NCI-H446 treated with DMSO at 0.1 percent for 48 hours (cell line): ENCODE measurements around the gene GATA2.

Source experiments
- DNase-seq: peaks from one replicate; lab custom pipeline; 2025; lab: John Stamatoyannopoulos, UW

GATA2 gene

DNA sequence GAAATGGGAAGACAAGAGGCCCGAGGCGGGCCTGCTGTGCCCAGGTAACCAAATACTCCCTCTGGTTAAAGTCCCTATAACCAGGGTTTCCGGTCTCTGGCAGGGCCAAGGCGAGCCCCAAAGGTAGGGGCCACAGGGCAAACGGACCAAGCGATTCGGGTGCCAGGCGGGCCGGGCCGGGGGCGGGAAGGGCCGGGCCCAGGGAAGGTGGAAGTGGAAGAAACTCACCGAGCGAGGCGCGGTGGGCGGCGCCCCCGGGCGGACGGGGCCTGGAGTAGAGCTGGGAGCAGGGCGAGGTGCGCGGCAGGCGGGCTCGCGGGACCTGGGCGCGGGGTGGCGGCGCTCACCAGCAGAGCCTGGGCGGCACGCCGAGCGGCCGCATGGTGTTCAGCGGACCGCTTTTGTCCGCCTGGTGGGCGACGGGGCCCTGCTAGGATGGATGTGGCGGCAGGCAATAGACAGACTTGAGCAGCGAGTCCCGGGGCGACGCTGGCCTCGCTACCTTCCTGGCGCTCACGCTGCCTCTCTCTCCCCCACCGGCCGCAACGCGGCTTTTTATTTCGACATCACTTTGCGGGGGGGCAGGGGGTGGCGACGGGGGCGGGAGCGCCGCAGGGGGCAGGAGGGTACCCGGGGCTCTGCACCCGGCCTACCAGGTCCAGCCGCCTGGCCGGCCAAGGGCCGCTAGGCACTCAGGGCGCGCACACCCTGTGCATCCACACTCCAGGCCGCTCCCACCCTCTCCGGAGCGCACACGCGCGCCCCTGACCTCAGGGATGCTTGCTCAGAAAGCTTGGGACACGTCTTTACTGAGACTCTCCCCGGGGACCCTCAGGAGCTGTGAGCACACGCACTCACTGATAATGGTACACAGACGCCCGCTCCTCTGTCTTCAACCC, at the start of gene GATA2:
Gene GATA2 (minus strand): TSS at position 531 of the 899 bp plus-strand sequence. CDS start 6,170 bp downstream, outside the sequence.
- DNase-seq = no peak

DNA sequence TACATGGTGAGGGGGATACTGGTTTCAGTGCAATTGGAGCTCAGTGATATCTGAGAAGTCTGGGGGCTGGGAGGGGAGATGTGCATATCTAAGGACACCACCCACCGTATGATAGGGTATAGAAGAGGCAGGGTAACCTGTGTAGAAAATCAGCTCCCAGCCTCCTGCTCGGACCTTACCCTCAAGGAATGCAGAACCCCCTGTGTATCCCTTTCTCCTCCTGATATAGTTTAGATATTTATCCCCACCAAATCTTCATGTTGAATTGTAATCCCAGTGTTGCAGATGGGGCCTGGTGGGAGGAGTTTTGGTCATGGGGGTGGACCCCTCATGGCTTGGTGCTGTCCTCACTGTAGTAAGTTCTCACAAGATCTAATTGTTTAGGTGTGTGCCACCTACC, 48.2 kb upstream of the GATA2 start:
- DNase-seq = no peak

DNA sequence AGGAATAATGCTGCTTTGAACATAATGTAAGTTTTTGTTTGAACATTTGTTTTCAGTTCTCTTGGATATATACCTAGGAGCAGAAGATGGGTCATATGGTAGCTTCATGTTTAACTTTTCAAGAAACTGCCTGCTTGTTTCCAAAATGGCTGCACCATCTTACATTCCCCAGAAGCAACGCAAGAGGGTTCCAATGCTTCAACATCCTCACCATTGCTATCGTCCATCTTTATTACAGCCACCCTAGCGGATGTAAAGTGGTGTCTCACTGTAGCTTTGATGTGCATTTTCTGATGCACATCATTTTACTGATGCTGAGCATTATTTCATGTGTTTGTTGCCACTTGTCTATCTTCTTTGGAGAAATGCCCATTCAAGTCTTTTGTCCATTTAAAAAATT, 46.4 kb upstream of the GATA2 start:
- no peak for DNase-seq

DNA sequence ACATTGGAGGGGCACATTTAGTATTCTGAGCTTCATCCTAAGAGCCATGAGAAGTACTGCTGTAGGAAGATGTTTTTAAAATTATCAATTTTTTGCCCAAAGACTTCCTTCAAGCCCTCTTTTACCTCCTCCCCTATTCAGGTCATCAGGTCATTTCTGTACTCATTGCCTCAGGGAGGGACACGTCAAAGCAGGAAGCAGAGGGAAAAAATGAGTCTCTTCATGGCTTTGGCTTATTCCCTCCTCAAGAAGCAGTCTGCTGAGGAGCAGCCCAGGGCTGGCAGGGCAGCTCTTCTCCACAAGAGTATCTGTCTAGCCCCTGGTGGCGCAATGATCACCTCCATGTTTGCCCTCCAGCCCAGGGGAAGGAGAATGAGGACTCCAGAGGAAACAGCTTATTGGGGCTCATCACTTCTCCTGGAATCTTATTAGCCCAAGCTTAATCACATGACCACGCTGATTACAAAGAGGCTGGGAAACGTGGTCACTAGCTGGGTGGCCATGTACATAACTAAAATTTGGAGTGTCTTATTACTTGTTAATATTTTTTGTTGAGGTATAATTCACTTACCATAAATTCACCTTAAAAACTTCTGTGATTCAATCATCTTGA, 44.2 kb upstream of the GATA2 start:
- DNase-seq = no peak

DNA sequence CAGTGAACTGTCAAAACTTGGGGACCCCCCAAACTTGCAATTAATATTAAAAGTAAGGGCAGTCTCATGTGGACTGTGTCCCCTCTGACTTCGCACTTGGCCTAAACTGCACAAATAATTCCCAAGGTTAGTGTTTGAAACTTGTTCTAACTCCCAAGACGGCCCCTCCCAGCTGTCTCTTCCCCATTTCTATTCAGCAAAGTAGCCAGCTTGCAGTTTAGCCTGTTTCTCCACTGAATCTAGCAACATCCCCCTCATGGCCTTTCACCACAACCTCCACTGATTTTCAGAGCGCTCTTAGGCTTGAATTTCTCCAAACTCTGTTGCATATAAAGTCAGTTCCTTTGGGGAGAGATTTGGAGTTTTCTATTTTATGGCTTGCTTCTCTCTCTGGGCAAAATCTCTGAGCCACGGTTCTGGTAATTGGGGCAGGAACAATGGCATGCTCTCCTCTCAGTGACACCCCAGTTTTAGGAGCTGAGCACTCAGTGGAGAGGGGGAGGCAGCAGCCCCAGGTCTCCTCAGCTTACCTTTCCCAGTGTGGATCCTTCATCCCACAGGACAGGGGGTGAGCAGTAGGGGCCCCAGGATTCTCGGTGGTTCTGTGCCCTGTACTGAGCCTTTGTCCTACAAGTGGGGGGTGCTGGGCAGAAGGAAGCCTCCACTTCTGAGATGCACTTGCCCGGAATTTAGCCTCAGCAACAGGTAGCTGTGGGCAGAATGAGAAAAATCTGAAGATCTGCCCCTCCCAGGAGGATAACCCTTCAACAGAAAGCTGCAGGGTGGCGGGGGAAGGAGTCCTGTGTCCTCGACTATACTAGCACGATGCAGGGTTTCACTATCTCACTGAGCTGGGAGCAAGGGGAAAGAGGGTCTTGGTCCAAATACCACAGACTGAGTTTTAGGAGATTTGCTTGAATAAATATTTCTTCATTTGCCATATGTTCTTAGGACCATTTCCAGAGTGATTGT, 39.3 kb upstream of the GATA2 start:
- DNase-seq = no peak

DNA sequence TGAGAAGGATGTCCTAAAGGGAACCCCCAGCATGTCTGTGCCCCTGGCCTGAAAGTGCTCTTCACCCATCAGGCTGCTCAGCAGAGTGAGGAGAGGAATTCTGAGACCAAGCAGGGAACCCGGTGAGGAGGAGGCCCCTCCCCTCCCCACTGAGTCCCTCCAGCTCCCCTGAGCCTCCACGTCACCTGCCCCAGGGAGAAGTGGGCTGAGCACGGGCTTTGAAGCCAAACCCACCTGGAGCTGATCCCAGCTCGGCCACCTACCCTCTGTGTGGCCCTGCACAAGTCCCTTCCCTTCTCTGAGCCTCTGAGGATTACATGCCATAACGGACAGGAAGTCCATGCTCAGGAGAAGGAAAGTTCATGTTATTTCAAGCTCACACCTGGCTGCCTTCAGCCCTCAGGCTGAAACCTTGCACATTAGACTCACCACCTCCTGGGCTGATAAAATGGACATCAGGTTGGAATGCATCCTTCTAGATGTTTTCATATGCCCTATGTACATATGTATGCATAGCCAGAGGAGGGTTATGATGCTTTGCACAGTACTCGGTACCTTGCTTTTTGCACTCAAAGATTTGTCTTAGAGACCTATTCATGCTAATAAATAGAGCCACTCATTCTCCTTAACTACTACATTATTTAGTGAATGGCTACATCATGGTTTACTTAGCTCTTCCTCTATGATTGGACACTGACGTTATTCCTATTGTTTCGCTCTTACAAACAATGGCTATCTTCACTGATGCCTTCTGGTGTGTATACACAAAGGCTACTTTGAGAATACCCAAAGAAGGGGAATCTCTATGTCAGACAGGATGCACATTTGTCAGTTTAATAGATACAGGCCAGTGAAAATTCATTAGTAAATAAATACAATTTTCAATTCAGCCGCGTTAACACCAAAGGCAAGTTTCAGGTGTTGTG, 31.6 kb upstream of the GATA2 start:
- DNase-seq = no peak

DNA sequence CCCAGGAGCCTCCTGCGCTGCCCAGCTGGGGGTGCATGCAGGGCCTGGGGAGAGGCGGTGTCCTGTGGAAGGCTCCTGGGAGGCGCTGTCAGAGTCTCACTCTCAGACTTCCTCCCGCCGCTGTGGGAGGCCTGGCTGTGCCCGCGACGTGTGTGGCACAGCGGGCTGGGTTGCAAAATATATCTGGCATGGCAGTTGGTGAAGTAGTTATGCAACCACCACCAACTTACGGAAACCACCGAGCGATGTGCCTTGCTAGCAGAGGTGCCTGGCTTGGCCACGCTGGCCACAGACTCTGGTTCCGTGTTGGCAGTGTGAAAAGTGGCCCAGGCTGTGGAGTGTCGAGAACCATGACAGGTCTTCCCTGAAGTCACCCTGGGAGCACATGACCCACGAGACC, 30.6 kb upstream of the GATA2 start:
- DNase-seq = no peak

DNA sequence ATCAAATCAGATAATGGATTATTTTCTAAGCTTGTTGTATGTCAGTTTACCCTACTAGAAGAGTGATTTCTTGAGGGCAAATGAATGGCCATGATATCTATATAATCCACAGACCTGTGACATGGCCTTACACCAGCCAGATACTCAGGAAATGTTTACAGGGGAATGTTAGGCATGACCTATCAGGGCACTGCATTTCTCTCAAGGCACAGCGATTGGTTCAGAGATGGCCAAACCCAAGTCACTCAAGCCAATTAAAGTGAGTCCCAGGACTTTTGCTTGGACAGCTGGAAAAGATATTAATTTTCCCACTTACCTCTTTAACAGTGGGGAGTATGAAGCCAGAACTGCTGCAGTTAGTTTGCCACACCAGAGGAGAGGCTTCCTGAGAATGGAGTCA, 28.7 kb upstream of the GATA2 start:
- no peak for DNase-seq

DNA sequence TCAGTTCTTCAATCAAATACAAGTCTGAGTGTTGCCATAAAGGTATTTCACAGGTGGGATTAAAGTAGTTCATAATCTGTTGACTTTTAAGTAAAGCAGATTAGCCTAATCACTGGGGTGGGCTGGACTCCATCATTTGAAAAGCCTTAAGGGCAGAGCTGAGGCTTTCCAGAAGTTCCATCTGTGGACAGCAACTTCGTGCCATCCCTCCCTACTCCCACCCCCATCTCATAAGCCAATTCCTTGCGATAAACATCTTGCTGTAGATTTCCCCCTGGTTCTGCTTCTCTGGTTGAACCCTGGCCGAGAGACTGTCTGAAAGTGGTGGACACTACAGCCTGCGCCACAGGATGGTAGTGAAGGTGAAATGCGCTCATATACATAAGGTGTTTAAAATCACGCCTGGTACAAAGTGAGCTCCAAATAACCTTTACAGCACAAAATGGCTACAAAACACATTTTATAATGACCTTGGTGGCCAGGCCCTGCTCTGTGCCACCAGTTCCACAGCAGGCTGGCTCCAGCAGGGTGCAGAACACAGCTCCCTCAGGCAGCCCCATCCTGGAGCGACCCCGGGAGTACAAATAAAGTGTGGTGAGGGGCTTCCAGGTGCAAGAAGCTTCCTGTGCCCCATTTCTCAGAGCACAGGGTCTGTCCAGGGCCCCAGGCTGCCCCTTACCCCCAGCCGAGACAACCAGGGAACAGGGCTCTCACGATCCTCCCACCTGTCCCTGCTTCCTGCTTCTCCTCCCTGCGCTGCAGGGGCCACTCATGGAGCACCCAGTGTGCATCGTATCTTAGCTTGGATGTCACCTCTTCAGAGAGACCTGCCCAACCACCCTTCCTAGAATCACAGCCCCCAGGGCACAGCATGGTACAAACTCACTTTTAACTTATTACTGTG, 25.8 kb upstream of the GATA2 start:
- no peak for DNase-seq

DNA sequence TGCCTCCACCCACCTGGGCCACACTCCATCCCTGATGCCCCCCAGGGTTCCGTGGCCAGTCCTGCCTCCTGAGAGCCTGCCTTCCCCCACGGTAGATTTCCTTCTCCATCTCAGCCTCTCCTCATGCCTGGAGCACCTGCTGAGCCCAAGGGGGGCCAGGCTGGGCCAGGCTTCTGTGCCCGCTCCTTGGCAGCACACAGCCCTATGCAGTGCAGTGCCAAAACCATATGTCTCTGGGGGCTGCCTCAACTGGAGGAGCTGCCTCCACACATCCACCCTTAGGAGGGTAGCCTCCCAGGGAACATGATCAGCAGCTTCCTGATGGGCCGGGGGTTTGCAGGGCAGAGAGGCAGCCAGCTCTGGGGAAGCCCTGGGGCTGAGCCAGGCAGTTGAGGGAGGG, 24.6 kb upstream of the GATA2 start:
- DNase-seq = no peak

DNA sequence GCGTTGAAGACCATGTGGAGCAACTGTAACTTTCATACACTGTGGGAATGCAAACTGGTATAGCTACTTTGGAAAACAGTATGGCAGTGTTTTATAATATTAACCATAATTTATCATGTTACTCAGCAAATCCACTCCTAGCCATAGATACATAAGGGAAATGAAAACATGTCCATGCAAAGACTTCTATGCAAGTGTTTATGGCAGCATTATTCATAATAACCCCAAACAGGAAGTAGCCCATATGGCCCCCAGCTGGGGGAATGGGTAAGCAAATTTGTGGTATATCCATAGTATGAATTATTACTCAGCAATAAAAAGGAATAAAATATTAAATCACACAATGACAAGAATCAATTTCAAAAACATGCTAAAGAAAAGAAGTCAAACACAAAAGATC, 23.0 kb upstream of the GATA2 start:
- DNase-seq = no peak

DNA sequence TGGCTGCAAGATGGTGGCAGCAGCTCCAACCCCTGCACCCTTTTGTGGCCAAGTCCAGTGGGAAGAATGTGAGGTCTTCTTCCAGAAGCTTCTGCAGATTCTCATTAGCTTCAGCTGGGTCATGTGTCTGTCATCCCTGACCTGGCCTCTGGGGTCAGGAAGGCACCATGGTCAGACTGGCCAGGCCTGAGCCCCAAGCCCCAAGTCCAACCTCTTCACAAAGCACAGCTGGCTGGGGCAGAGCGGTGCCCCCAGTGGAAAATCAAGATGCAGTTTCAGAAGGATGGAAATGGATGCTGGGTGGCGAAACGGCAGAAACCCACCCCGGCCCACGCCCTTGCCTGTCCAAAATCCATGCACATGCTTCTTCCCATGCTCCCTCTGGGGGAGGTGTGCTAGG, 15.9 kb upstream of the GATA2 start:
- DNase-seq = no peak

DNA sequence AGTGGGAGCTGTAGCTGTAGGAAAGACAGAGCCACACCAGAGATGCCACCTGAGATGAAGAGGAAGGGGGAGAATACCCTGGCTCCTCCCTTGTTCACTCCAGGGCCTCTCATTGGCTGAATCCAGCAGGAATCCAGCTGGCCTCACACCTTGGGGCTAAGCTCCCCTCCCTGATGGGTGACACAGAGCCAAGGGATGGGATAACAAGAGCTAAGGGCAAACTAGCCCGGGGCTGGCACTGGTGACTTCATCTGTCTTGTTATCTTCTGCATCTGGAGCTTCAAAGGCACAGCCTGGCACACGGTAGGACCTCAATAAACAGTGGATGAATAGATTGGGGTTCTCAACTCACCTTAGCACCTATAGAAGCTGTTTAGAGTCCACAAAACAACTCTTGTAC, 13.8 kb upstream of the GATA2 start:
- DNase-seq = no peak

DNA sequence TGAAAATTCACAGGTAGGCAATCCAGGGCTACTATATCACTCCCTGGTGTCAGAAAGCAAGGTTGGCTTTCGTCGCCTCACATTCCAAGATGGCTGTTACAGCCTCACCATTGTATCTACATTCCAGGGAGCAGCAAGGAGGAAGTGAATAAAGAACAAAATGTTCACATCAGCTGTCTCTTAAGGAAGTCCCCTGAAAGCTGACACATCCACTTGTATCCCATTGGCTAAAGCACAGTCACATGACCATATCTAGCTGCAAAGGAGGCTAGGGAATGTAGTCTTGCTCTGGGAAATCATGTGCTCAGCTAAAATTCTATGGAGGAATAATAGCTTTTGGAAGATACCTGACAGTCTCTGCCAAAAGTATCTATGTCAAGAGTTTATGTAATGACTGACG, 12.8 kb upstream of the GATA2 start:
- no peak for DNase-seq

DNA sequence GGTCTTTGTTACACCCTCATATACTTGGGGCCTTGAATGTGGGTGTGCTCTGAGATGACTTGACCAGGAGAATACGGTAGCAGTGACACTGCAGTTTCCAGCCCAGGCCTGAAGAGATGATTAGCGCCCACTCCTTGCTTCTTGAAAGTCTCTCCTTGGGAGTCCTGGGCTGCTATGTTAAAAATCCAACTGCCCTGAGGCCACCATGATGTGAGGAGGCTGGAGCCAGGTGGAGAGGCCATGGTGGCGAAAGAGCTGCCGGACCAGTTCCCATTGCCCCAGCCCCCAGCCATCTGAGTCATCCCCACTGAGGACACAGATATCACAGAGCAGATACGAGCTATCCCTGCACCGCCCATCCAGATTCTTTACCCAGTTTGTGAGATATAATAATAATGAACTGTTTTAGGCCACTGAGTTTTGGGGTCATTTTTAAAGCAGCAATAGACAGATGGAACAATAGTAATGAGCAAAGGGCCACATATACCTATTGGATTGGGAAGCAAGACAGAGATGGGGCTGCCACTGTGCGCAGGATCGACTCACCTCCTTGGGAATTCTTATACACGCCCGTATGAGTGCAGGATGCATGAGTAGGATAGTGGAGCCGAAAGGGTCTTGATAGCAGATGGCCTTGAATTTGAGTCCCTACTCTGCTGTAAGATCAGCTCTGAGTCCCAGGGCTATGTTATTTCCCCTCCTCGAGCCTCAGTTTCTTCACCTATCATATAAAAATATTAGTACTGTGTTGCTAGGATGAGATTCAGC, 12.1 kb upstream of the GATA2 start:
- DNase-seq = no peak

DNA sequence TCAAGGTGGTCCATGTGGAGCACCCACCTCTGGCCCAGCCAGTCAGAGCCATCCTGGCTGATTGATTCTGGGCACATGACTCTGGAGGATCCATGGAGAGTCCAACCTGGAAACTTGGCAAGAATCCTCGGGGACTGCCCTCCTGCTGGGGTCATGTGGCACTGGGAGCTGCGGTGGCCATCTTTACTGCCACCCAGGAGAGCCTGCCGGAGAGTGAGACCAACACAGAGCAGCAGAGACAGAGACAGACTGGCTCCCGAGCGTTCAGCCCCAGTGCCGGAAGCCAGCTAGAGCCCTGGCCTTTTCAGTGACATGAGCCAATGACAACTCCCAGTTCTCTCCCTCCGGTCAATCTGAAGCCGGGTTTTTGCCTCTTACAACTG, 11.5 kb upstream of the GATA2 start:
- DNase-seq = no peak

DNA sequence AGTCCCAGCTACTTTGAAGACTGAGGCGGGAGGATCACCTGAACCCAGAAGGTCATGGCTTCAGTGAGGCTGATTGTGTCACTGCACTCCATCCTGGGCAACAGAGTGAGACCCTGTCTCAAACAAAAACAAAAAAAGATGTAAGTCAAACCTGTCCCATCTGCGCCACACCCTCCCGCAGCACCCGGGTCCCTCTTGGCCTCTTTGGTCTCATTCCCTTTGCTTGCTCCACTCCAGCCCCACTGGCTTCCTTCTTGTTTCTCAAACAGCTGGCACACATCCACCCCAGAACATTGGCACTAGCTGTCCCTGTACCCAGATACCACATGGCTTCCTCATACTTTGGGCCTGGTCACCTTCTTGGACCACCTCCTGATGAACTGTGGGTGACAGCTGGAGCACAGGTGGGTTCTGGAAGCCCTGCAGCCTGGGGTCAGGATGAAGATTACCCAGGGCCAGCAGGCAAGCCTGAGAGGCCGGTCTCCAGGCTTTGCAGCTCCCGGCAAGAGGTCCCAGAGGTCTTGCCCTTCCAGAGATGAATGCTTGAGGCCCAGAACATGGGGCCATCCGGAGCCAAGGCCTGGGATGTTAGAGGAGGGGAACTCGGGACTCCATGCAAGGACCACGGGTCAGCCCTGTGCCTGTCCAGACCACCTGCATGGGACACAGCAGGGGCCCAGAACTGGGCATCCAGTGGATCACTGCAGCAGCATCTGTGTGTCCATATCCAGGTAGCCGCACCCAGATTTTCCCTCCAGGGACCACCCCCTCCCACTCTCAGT, 10.9 kb upstream of the GATA2 start:
- no peak for DNase-seq

DNA sequence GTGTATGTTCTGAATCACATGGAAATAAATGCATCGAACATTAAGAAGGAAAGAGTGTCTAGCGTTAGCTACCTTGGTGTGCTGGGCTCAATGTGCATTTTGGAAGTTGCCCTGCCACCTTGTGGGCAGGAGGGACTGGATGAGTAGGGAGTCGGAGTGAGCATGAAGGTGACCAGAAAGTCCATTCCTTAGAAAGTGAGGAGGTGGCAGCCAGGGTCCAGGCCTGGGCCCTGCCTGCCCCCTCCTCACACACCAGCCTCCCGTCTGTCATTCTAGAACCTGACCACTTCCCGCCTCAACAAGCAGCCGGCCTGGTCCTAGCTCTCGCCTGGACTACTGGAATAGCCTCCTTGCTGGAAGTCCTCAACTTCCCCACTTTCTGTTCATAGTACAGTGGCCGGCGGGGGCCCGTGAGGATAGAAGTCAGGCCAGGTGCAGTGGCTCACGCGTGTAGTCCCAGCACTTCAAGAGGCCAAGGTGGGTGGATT, 10.2 kb upstream of the GATA2 start:
- no peak for DNase-seq

DNA sequence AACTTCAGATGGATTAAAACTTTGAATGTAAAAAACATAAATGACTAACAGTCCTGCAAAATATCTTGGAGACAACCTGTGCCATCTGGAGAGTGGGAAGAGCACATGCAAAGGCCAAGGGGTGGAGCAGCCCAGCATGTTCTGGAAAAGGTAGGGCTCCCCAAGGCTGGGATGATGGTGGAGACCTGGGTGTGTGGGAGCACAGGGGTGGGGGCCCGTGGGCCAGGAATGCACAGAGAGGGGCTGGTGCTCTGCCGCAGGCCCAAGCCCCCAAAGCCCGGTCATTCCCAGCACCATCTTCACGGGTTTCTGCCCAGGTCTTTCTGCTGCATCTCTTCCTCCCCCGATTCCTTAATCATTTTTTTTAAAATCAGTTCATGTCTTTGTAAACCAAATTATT, 9.7 kb upstream of the GATA2 start:
- no peak for DNase-seq
